Endothelial cell (in vitro differentiated cells): ENCODE measurements around the gene C20orf204. TPM values are rescaled to one million over a fixed set of nuclear protein-coding genes. Genes with fewer than 3 reads are reported as not detected.
A peak's percentile ranks its signal among the peaks of the same experiment; 100 is the strongest.

ENCODE experiments used
- DNase-seq: peaks from one replicate; pipeline ENCODE4 v3.0.0; 2021; ENCODE audit warnings: low spot score
- H3K27ac Mint-ChIP-seq: one replicate; pipeline ENCODE4 v1.8.0; 2021; ENCODE audit warnings: mixed read lengths, inconsistent platforms; ENCODE audit not compliant: unreplicated experiment
- H3K27me3 Mint-ChIP-seq: one replicate; pipeline ENCODE4 v1.8.0; 2021; ENCODE audit warnings: mild to moderate bottlenecking, moderate library complexity, mixed read lengths, inconsistent platforms; ENCODE audit not compliant: unreplicated experiment
- H3K36me3 Mint-ChIP-seq: one replicate; pipeline ENCODE4 v1.8.0; 2021; ENCODE audit warnings: mild to moderate bottlenecking, low read depth, mixed read lengths, inconsistent platforms; ENCODE audit not compliant: unreplicated experiment
- H3K4me1 Mint-ChIP-seq: one replicate; pipeline ENCODE4 v1.8.0; 2021; ENCODE audit warnings: mild to moderate bottlenecking, mixed read lengths, inconsistent platforms; ENCODE audit not compliant: unreplicated experiment
- H3K4me3 Mint-ChIP-seq: one replicate; pipeline ENCODE4 v1.8.0; 2021; ENCODE audit warnings: mild to moderate bottlenecking, mixed read lengths, inconsistent platforms; ENCODE audit not compliant: unreplicated experiment
- H3K9me3 Mint-ChIP-seq: one replicate; pipeline ENCODE4 v1.8.0; 2021; ENCODE audit warnings: mixed read lengths, inconsistent platforms; ENCODE audit not compliant: unreplicated experiment
- total RNA-seq: library from RNA; stranded (reverse); fragmentation: NEBNext Ultra II Directional; extraction: Animal tissue kit (Norgen Biotek cat#: 25700); gene quantifications from one replicate; pipeline ENCODE4 v1.2.1, GENCODE V29; 2021; ENCODE audit not compliant: unreplicated experiment
- TF ChIP-seq, protein P1 (sequence below): fragments of 200-600 bp; sonication (generic); IDR thresholded peaks from one replicate; pipeline ENCODE4 v1.5.0; 2021; ENCODE audit warnings: antibody characterized with exemption; ENCODE audit not compliant: unreplicated experiment

Gene C20orf204
- total RNA-seq, 1 donor from 2014 or later = 14.2 TPM

GRCh38 chr20:64065974-64066343, 30.0 kb downstream of the C20orf204 start:
- TF ChIP-seq, protein P1, sequence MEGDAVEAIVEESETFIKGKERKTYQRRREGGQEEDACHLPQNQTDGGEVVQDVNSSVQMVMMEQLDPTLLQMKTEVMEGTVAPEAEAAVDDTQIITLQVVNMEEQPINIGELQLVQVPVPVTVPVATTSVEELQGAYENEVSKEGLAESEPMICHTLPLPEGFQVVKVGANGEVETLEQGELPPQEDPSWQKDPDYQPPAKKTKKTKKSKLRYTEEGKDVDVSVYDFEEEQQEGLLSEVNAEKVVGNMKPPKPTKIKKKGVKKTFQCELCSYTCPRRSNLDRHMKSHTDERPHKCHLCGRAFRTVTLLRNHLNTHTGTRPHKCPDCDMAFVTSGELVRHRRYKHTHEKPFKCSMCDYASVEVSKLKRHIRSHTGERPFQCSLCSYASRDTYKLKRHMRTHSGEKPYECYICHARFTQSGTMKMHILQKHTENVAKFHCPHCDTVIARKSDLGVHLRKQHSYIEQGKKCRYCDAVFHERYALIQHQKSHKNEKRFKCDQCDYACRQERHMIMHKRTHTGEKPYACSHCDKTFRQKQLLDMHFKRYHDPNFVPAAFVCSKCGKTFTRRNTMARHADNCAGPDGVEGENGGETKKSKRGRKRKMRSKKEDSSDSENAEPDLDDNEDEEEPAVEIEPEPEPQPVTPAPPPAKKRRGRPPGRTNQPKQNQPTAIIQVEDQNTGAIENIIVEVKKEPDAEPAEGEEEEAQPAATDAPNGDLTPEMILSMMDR = no peak
- Mint-ChIP-seq H3K36me3 (peaks cover 5% of the 10 kb centered on the region), H3K4me3 (peak overlapping the region; percentile 42), H3K27ac (no peak overlapping the region), H3K4me1 (peaks cover 23% of the 10 kb centered on the region), H3K9me3 (no peaks in the 10 kb centered on the region), H3K27me3 (peaks cover 16% of the 10 kb centered on the region)
- DNase-seq = no peak

- Mint-ChIP-seq H3K27me3 (peaks cover 12% of the 10 kb centered on the region), H3K27ac (no peak overlapping the region), H3K4me3 (no peak overlapping the region), H3K4me1 (peaks cover 20% of the 10 kb centered on the region), H3K9me3 (no peaks in the 10 kb centered on the region), H3K36me3 (peaks cover 5% of the 10 kb centered on the region)
- no peak for DNase-seq
- TF ChIP-seq, protein P1 = no peak
Measured at GRCh38 chr20:64067005-64067632, 31.1 kb downstream of the C20orf204 start.

DNA sequence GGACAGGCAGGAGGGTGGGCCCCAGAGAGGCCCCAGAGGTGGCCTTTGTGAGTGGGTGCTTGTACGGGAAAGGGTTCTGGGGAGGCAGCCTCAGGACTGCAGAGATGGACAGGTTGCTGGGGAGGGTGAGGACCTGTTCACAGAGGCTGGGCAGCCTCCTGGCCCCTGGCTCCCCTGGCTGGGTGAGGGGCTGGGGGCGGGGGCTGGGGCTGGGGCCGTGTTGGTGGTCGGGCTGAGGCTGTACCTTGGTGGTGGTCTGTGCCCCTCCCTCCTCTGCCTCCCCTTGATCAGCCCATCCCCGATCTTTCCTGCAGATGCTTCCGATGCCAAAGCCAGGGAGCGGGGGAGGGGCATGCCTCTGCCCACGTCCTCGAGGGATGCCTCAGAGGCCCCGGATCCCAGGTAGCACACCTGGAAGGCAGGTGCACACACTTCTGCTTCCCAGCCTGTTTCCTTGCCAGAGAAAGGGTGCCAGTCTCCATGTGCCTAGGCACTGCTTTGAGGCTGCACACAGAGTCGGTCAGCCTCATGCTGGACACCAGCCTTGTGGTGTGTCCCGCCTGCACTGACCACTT, 31.8 kb downstream of the C20orf204 start:
- TF ChIP-seq, protein P1 = no peak
- no peak overlapping the region for H3K4me3 Mint-ChIP-seq
- H3K27me3 Mint-ChIP-seq = peaks cover 10% of the 10 kb centered on the region
- no peaks in the 10 kb centered on the region for H3K9me3 Mint-ChIP-seq
- no peak overlapping the region for H3K27ac Mint-ChIP-seq
- DNase-seq = no peak
- peaks cover 18% of the 10 kb centered on the region for H3K4me1 Mint-ChIP-seq
- peaks cover 5% of the 10 kb centered on the region for H3K36me3 Mint-ChIP-seq

DNA sequence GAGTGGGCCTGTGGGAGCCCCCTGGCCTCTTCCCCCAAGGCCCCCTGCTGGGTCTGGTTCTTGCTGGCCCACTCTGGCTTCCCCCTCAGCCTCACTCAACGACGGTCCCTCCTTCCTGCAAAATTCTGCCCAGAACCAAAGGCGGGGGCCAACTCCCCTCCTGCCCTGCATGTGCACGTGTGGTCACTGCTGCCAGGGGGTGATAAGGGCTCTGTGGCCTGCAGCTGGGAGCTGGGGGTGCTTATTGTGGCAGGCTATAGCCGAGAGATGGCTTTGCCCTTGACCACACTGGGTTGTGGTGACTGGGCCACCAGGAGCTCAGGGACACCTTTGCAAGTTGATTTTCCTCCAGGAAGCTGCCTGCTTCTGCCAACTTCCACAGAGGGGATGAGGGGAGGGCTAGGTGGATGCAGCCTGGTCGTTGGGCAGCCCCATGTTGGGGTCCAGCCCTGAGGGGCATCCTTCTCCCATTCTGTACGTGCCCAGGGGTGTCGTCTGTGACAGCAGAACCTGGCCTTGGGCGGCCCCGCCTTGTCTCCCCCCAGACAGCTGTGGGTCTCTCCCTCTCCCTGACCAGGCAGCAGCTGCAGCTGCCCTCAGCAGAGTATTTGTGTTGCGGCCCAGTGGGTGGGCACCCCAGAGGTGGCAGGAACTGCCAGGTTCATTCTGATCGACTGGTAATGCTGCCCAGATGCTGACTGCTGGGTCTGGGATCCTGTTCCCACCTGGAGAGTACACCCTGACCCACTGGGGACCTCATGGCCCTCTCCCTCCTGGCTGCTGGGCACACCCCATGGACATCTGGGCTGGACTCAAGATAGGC, 32.6 kb downstream of the C20orf204 start:
- Mint-ChIP-seq H3K27me3 (peaks cover 10% of the 10 kb centered on the region), H3K4me3 (no peak overlapping the region), H3K36me3 (peaks cover 5% of the 10 kb centered on the region), H3K27ac (no peak overlapping the region), H3K4me1 (peaks cover 18% of the 10 kb centered on the region), H3K9me3 (no peaks in the 10 kb centered on the region)
- TF ChIP-seq, protein P1 = no peak
- DNase-seq = no peak

DNA sequence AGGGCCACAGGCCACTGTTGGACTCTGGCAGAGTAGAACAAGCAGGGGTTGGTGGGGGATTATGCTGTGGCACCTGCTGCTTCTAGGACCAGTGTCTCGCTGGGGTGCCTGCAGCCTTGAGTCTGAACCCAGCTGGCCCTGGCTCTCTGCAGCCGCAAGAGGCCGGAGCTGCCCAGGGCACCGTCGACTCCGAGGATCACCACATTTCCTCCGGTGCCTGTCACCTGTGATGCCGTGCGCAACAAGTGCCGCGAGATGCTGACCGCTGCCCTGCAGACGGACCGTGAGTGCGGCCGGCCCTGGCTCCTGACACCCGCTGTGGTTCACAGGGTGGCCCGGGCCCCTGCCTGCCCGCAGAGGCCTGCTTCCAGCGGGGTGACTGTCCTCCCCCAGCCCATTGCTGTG, 33.2 kb downstream of the C20orf204 start:
- Mint-ChIP-seq H3K27ac (no peak overlapping the region), H3K36me3 (no peaks in the 10 kb centered on the region), H3K4me1 (peaks cover 12% of the 10 kb centered on the region), H3K27me3 (peaks cover 11% of the 10 kb centered on the region), H3K4me3 (no peak overlapping the region), H3K9me3 (no peaks in the 10 kb centered on the region)
- TF ChIP-seq, protein P1 = no peak
- no peak for DNase-seq
